H1 (cell line): ENCODE results near the gene GOLGA6L22. TPM values are rescaled to one million over a fixed set of nuclear protein-coding genes. Genes with fewer than 3 reads are reported as not detected.
"Not testable (repeated sequence)": the region's sequence is repeated elsewhere in the genome, so short reads cannot be mapped to it uniquely, and the experiment has no call there.

Experiments used
- CTCF ChIA-PET: fragments of 300-600 bp; sonication (Branson Sonifier 250); formaldehyde crosslinking; loops from one replicate; lab custom pipeline; 2021; ENCODE audit not compliant: partially characterized antibody; lab: Charles Lee
- POLR2A ChIA-PET: fragments of 300-600 bp; sonication (Branson Sonifier 250); formaldehyde crosslinking; loops from one replicate; lab custom pipeline; 2021; ENCODE audit warnings: inconsistent platforms; ENCODE audit not compliant: partially characterized antibody; lab: Charles Lee
- DNase-seq, 2 experiments: peaks; one replicate each; pipeline versions ENCODE4 v3.0.0 to v3.0.0-alpha.2; 2010 to 2022; ENCODE audit warnings: low spot score in 2 of 2, low read depth in 1 of 2, mixed read lengths in 1 of 2
- FAIRE-seq: peaks from 2 replicates; lab custom pipeline; 2011; peaks lifted over from hg19 to GRCh38; lab: Jason Lieb, UNC
- H2AFZ ChIP-seq: 2 replicates; pipeline ENCODE4 v1.8.1; 2012; ENCODE audit warnings: low read length, inconsistent platforms
- H2AK5ac ChIP-seq: 2 replicates; pipeline ENCODE4 v1.6.1; 2013; ENCODE audit warnings: low read depth, low read length
- H2BK120ac ChIP-seq: replicated peaks from 2 replicates; pipeline ENCODE3; 2013; ENCODE audit warnings: low read depth, low read length, inconsistent platforms
- H2BK12ac ChIP-seq: 2 replicates; pipeline ENCODE4 v1.6.1; 2013; ENCODE audit warnings: low read depth, low read length
- H2BK15ac ChIP-seq: 2 replicates; pipeline ENCODE4 v1.6.1; 2013; ENCODE audit warnings: low read length
- H2BK20ac ChIP-seq: 2 replicates; pipeline ENCODE4 v1.6.1; 2013; ENCODE audit warnings: low read length
- H2BK5ac ChIP-seq: 2 replicates; pipeline ENCODE4 v1.6.1; 2013; ENCODE audit warnings: low read depth, low read length
- H3K14ac ChIP-seq: 2 replicates; pipeline ENCODE4 v1.6.1; 2013; ENCODE audit warnings: inconsistent platforms; ENCODE audit not compliant: insufficient read length
- H3K18ac ChIP-seq: 2 replicates; pipeline ENCODE4 v1.6.1; 2013; ENCODE audit warnings: low read length; ENCODE audit errors: extremely low read depth
- H3K23ac ChIP-seq: 2 replicates; pipeline ENCODE4 v1.6.1; 2013; ENCODE audit warnings: inconsistent platforms; ENCODE audit not compliant: insufficient read length
- H3K23me2 ChIP-seq: 2 replicates; pipeline ENCODE4 v1.6.1; 2013; ENCODE audit warnings: low read depth, low read length
- H3K27ac ChIP-seq: 2 replicates; pipeline ENCODE4 v1.6.1; 2011; ENCODE audit warnings: low read depth, low read length, inconsistent platforms
- H3K27me3 ChIP-seq, 4 experiments: replicated peaks in 1 of 4; 1 replicate in 1 of 4; 2 replicates in 3 of 4; pipeline versions ENCODE4 v1.6.1 to v1.8.1; 2011 to 2013; ENCODE audit warnings: low read length in 3 of 4, mild to moderate bottlenecking in 3 of 4, inconsistent platforms in 2 of 4, mixed read lengths in 2 of 4, moderate library complexity in 1 of 4; ENCODE audit not compliant: control insufficient read depth in 3 of 4, insufficient read depth in 3 of 4; ENCODE audit errors: extremely low read depth in 1 of 4
- H3K36me3 ChIP-seq, 4 experiments: 2 replicates each; pipeline versions ENCODE4 v1.6.1 to v1.8.1; 2011 to 2013; ENCODE audit warnings: mild to moderate bottlenecking in 4 of 4, low read length in 3 of 4, moderate library complexity in 2 of 4, control low read depth in 1 of 4, inconsistent platforms in 1 of 4; ENCODE audit not compliant: insufficient read depth in 4 of 4, control insufficient read depth in 2 of 4
- H3K4ac ChIP-seq: replicated peaks from 2 replicates; pipeline ENCODE3; 2013; ENCODE audit warnings: low read length, low read depth, mixed read lengths, inconsistent platforms; ENCODE audit not compliant: insufficient read length
- H3K4me1 ChIP-seq, 4 experiments: replicated peaks in 1 of 4; 1 replicate in 1 of 4; 2 replicates in 3 of 4; pipeline versions ENCODE4 v1.6.1 to v1.8.1; 2011 to 2013; ENCODE audit warnings: low read length in 3 of 4, inconsistent platforms in 2 of 4, mixed read lengths in 1 of 4; ENCODE audit not compliant: insufficient read depth in 4 of 4, control insufficient read depth in 3 of 4
- H3K4me2 ChIP-seq, 2 experiments: 2 replicates each; pipeline versions ENCODE4 v1.6.1 to v1.8.1; 2011 to 2013; ENCODE audit warnings: low read depth in 2 of 2, low read length in 2 of 2, control low read depth in 1 of 2, inconsistent platforms in 1 of 2, mild to moderate bottlenecking in 1 of 2; ENCODE audit not compliant: insufficient read depth in 1 of 2
- H3K4me3 ChIP-seq, 4 experiments: fragments of 200-600, 300-600 bp in 1 of 4; sonication (generic), shearing (Covaris generic), sonication (Bioruptor Twin) in 1 of 4; 2 replicates each; pipeline versions ENCODE4 v1.5.1 to v1.8.1; 2011 to 2016; ENCODE audit warnings: low read length in 4 of 4, low read depth in 3 of 4, control low read depth in 2 of 4, inconsistent platforms in 2 of 4, mild to moderate bottlenecking in 2 of 4, mixed read lengths in 1 of 4, moderate library complexity in 1 of 4; ENCODE audit not compliant: insufficient read depth in 2 of 4; ENCODE audit errors: extremely low read depth in 1 of 4
- H3K56ac ChIP-seq: replicated peaks from 2 replicates; pipeline ENCODE3; 2013; ENCODE audit warnings: low read depth, mild to moderate bottlenecking, mixed read lengths, low read length, inconsistent platforms; ENCODE audit not compliant: insufficient read length
- H3K79me1 ChIP-seq: 2 replicates; pipeline ENCODE4 v1.6.1; 2013; ENCODE audit warnings: low read depth, low read length, control low read depth
- H3K79me2 ChIP-seq, 2 experiments: 2 replicates each; pipeline versions ENCODE4 v1.6.1 to v1.8.1; 2012 to 2013; ENCODE audit warnings: low read length in 2 of 2, mild to moderate bottlenecking in 2 of 2, inconsistent platforms in 1 of 2; ENCODE audit not compliant: insufficient read depth in 2 of 2, control insufficient read depth in 1 of 2
- H3K9ac ChIP-seq, 4 experiments: replicated peaks in 1 of 4; 1 replicate in 1 of 4; 2 replicates in 3 of 4; pipeline versions ENCODE4 v1.6.1 to v1.8.1; 2011 to 2013; ENCODE audit warnings: low read depth in 3 of 4, low read length in 3 of 4, control low read depth in 2 of 4, mild to moderate bottlenecking in 2 of 4, moderate library complexity in 2 of 4, inconsistent platforms in 1 of 4; ENCODE audit errors: extremely low read depth in 1 of 4
- H3K9me3 ChIP-seq, 2 experiments: 2 replicates each; pipeline versions ENCODE4 v1.6.1 to v1.8.1; 2012 to 2013; ENCODE audit warnings: mild to moderate bottlenecking in 2 of 2, moderate library complexity in 2 of 2, control low read depth in 1 of 2, inconsistent platforms in 1 of 2, low read depth in 1 of 2, low read length in 1 of 2, mixed read lengths in 1 of 2; ENCODE audit not compliant: insufficient read depth in 2 of 2
- H4K20me1 ChIP-seq, 2 experiments: replicated peaks in 1 of 2; 2 replicates each; pipeline versions ENCODE3 to v1.8.1; 2011 to 2013; ENCODE audit warnings: inconsistent platforms in 2 of 2, low read length in 2 of 2, mild to moderate bottlenecking in 1 of 2; ENCODE audit not compliant: insufficient read depth in 2 of 2, control insufficient read depth in 1 of 2
- H4K5ac ChIP-seq: 2 replicates; pipeline ENCODE4 v1.6.1; 2013; ENCODE audit warnings: low read length, low read depth, mixed read lengths, inconsistent platforms; ENCODE audit not compliant: insufficient read length
- H4K8ac ChIP-seq: 2 replicates; pipeline ENCODE4 v1.8.0; 2013; ENCODE audit warnings: mild to moderate bottlenecking, moderate library complexity, low read length, inconsistent platforms; ENCODE audit not compliant: insufficient read depth; ENCODE audit errors: extremely low read depth
- H4K91ac ChIP-seq: replicated peaks from 2 replicates; pipeline ENCODE3; 2013; ENCODE audit warnings: low read length, mixed read lengths, inconsistent platforms; ENCODE audit not compliant: insufficient read length
- WGBS, 2 experiments: shearing (Covaris generic) in 1 of 2; methylation state at CpG; one replicate each; pipeline versions ENCODE4 v1.1.6 to v1.1.7; 2013 to 2015; ENCODE audit warnings: low lambda C conversion rate in 2 of 2, mixed read lengths in 2 of 2, inconsistent platforms in 1 of 2, low coverage in 1 of 2, missing lambda C conversion rate in 1 of 2; ENCODE audit not compliant: insufficient replicate concordance in 2 of 2, insufficient coverage in 1 of 2, insufficient read length in 1 of 2; ENCODE audit errors: extremely low coverage in 1 of 2, missing lambda C conversion rate in 1 of 2; 5-methylcytosine and 5-hydroxymethylcytosine counted together
- polyA plus RNA-seq, 7 experiments: library from polyadenylated mRNA; depleted of rRNA in 3 of 7; stranded (reverse) in 5 of 7; unstranded in 2 of 7; fragments of >200 nt in 5 of 7; fragments of 200-250 nt in 2 of 7; gene quantifications; 1 replicate in 5 of 7; 2 replicates in 1 of 7; 4 replicates in 1 of 7; pipeline versions ENCODE4 v1.2.1 to v1.2.3, GENCODE V29; 2011 to 2013; ENCODE audit warnings: missing spikeins in 2 of 7, mixed read lengths in 2 of 7
- total RNA-seq: library from RNA; stranded (reverse); fragmentation: NEBNext Ultra II Directional; extraction: Animal tissue kit (Norgen Biotek cat#: 25700); gene quantifications from 2 replicates; pipeline ENCODE4 v1.2.1, GENCODE V29; 2021

The GOLGA6L22 gene
- total and polyA plus RNA-seq, 2 of the 8 experiments (the other 6 are each of a cell fraction or from before 2014, with no cell fraction given): not detected

DNA sequence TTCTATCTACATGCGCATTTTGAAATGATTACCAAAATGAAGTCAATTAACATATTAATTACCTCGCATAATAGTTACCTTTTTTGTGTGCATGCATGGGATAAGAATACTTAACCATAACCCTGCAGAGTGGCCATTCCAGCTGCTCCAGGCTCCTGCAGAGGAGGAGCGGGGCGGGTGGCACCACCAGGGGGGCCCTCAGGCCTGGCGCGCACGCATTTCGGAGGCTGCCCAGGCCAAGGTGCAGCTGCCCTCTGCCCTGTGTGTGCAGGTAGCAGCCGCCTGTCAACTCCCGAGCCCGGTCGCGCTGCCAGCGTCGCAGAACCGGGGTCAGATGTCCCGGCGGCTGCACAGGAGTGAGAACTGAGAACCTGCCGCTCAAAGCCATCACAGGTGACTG lies 41.4 kb upstream of the GOLGA6L22 start:
- H2BK5ac ChIP-seq, H2BK20ac ChIP-seq, H3K23me2 ChIP-seq, FAIRE-seq, H4K20me1 ChIP-seq, H3K4me3 ChIP-seq, POLR2A ChIA-PET, H3K36me3 ChIP-seq, H2AFZ ChIP-seq, H3K4me1 ChIP-seq, H3K4ac ChIP-seq, H3K56ac ChIP-seq, DNase-seq, H3K14ac ChIP-seq, H3K27ac ChIP-seq, H3K9ac ChIP-seq, H2AK5ac ChIP-seq, H2BK120ac ChIP-seq, H2BK12ac ChIP-seq, H3K23ac ChIP-seq, H2BK15ac ChIP-seq, H3K27me3 ChIP-seq, H3K79me1 ChIP-seq, H3K9me3 ChIP-seq, H3K18ac ChIP-seq, H3K79me2 ChIP-seq, CTCF ChIA-PET, H4K5ac ChIP-seq, H3K4me2 ChIP-seq, H4K91ac ChIP-seq, H4K8ac ChIP-seq: not testable (repeated sequence)
- WGBS, 2 experiments: no CpG with 5 or more reads among the region's 19 CpGs

DNA sequence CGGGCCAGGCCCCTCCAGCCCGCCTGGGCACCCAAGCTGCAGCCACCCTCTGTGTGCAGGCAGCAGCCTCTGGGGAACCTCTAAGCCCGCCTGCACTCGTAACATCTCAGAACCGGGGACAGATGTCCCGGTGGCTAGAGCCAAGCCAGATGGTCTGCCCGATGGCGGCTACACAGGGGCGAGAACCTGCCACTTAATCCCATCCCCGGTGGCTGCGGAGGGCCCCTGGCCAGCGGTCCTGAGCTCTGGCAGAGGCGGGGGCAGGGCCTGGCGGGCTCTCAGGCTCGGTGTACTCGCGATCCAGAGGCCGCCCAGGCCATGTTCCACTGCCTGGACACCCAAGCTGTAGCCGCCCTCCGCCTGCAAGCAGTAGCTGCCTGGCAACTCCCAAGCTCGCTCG lies 40.9 kb upstream of the GOLGA6L22 start:
- FAIRE-seq, H3K18ac ChIP-seq, H2AFZ ChIP-seq, CTCF ChIA-PET, H2BK5ac ChIP-seq, H2BK15ac ChIP-seq, DNase-seq, H3K36me3 ChIP-seq, H3K14ac ChIP-seq, H3K27me3 ChIP-seq, H2BK12ac ChIP-seq, H3K9ac ChIP-seq, H2AK5ac ChIP-seq, POLR2A ChIA-PET, H3K27ac ChIP-seq, H3K23me2 ChIP-seq, H4K20me1 ChIP-seq, H2BK120ac ChIP-seq, H3K4ac ChIP-seq, H3K79me1 ChIP-seq, H4K5ac ChIP-seq, H3K56ac ChIP-seq, H3K23ac ChIP-seq, H3K9me3 ChIP-seq, H4K8ac ChIP-seq, H3K4me1 ChIP-seq, H4K91ac ChIP-seq, H3K79me2 ChIP-seq, H2BK20ac ChIP-seq, H3K4me3 ChIP-seq, H3K4me2 ChIP-seq: not testable (repeated sequence)
- WGBS, 2 experiments: 100% methylated on average over 4 of the region's 22 CpGs; no CpG with 5 or more reads in 1 of the 2 experiments
